Dedifferentiated amniotic fluid mesenchymal stem cell (primary cell): ENCODE data around the gene C6orf52.
"Not testable (repeated sequence)": the region's sequence is repeated elsewhere in the genome, so short reads cannot be mapped to it uniquely, and the experiment has no call there.

Experiments used
- DNase-seq: peaks from one replicate; pipeline ENCODE4 v3.0.0-alpha.2; 2016; ENCODE audit errors: extremely low spot score

The C6orf52 gene

DNA sequence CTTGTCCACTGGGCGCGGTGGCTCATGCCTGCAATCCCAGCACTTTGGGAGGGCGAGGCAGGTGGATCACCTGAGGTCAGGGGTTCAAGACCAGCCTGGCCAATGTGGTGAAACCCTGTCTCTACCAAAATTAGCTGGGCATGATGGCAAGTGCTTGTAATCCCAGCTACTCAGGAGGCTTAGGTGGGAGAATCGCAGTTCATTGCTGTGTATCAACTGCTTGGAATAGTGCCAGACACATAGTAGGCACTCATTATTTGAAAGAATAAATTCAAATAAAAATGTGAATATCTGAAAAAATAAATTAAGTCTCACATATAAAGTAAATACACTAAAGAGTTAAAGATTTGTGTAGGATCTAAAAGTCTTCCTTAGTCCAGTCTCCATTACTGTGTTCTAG, 2.2 kb upstream of the C6orf52 start:
- no peak for DNase-seq

DNA sequence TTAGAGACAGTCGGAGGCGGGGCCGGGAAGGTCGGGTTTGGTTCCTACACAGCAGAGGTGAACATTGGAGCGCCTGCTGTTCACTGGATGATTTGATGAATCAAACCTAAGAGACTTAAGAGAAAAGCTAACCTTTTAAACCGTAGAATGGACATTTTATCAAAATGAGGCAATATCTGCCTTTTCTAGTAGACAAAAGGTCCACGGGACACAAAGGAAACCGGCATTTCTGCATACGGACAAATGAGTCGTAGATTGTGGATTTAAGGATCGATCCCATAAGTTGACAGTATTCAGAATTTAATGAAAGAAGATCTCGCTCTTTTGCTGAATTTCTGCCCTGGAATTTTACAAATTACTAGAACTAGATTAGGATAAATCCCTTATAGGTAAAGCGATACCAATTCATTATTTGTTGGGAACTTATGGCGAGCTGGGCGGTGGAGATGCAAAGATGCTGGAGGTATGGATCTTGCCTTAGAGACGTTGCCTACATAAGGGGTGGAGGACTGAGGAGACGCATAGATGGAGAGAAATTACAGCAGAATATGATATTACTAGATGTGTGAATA, 756 bp upstream of the C6orf52 start:
- no peak for DNase-seq

DNA sequence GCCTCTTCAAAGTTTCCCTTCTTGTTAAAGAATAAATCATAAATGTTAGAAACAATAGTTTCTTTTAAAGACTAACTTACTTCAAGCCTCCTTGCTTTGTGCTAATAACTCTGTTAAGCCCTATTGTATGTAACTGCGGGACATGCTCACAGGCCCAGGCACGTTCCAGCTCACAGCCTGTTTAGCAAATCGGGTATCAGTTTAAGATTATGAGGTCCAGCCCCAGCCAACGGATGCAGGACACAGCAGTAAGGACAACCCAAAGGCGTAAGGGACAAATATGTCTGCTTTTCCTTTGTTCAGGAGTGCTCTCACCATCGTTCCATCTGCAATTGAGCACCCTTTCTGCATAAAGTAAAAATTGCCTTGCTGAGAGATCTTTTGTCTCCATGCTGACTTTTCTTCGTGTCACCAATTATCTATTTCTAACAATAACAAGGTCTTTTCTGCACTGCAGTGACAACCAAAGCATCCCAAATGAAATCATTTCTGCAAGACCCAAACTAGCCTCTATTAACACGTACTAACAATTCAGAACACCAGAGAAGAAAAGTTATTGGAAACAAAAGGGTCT, 1.4 kb downstream of the C6orf52 start:
- DNase-seq: no peak

DNA sequence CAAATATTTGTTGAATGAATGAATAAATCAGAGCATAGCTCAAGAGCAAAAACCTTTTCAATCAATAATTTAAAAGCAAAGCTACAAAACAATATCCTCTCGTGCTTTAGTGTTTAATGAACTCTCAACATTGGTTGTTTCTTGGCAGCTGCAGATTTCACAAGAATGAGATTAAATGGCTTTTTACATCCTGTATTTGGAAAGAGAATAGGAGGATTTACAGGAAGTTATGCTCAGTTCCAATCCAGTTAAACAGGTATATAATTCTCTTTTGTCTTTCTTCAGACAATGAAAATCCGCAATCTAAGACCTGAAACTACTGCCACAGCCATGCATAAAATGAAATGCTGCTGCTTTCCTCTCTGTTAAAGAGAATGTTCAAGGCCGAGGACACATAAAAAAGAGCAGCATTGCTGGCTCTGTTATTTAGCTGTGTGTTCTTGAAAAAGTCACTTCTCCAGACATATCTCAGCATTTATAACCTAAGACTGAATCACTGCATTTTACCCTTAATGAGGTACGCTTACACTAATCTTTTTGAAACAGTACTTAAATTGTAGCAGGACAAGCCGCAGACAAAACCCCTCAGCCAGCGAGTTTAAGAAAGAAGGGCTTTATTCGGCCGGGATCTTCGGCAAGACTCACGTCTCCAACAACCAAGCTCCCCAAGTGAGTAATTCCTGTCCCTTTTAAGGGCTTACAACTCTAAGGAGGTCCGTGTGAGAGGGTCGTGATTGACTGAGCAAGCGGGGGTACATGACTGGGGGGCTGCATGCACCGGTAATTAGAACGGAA, 3.6 kb downstream of the C6orf52 start:
- no peak for DNase-seq

DNA sequence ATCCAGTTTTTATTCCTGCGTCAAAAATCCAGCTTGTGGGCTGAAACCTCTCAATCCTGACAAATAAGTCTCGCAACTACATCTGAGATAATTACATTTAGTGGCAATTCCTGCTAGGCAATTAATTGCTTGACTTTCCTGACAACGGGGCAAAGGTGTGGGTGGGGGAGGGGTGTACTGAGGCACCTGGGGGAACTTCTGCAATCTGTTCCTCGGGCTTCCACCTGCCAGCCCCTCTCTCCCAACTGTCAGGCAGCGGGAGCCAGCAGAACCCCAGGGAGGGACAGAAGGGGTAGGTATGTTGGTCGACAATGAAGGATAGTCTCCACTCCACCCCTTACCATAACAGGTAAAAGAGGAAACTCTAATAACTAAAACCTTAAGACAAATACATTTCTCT, 6.8 kb downstream of the C6orf52 start:
- no peak for DNase-seq

DNA sequence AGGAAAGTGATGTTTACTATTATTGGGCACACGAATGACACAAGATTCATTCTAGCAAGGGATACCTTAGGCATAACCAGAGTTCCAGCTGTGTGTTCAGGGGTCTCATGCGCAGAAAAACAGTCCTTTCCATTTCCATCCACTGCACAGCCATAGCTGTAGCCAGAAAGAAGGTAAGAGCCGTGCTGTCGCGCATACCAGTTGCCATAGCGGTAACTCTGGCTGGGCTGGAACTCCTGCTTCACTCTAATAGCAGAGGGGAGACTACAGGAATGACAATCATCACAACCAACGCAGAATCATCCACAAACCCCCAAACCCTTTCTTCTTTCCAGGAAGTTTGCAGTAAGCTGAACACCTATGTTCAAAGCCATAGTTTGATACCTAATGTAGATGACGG, 7.5 kb downstream of the C6orf52 start:
- DNase-seq: no peak

DNA sequence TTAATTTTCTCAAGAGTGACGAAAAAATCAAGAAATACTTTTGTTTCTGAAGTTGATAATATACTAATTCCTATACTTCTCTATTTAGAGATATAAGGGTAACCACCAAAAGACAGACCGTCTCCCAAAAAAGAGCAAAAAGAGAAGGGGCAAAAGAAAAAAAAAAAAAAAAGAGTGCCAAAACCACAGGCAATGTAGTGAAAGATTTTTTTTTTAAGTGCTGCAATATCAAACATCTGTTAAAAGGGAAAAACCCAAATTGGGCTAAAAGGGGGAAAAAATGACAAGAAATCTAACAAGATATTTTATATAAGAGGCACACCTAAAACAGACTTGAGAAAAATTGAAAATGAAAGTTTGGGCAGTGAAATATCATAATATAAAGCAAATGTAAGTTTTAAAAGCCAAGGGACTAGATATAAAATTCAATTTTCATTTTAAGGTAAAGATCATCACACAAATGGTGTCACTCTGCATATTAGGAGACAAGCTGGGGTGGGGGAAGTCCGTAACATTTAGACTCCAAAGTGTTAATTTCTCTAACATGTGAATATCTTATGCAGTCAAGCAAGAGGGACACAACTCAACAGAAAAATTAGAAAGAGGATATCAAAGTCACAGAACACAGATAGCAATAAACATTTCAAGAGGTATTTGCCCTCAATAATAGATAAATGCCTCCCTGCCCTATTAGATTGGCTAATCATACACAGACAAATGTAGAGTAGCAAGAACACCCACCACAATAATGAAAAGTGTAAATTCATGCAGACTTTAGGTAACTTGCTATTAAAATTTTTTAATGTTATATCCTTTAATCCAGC, 9.1 kb downstream of the C6orf52 start:
- no peak for DNase-seq

DNA sequence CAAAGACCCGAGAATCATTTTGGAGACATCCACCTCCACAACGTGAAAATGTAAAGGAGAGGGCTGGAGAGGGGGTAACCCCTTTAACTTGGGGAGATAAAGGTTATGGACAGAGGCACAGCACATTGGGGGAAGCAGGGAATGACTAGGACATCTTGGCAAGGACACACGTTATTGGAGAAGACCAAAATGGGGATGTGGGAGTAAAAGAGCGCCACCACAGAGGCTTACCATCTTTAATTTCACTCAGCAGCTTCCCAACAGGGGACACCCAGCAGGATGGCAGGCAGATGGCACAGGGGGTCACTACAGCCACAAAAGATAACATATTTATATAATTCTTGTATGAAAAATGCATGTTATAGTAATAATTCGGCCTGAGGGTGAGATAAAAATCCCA, 9.8 kb downstream of the C6orf52 start:
- no peak for DNase-seq

DNA sequence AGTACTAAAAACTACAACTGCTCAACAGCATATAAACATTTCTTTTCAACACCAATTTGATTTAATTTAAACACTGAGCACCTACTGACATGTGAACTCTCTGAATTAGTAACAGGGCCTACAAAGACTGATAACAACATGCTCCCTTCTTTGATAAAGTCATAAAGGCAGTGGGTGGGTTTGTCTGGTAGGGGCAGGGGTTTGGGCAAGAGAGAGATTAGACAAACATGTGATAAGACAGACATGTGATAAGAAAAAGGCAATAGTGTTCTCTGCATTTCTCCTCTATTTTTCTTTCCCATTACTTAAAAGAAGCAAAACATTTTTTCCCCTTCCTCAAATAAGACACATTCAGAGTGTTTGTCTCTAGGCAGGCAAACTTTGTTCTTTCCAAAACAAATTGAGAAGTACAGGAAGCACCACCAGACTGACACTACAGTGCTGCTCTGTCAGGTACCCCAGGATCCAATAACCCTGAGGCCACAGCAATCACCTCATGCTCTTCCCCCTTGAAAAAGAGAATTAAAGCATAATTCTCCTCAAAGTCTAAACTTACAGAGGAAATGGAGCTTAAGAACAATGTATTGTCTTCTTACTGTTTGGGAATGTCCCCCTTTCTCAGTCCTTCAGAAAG, 11.9 kb downstream of the C6orf52 start:
- no peak for DNase-seq

DNA sequence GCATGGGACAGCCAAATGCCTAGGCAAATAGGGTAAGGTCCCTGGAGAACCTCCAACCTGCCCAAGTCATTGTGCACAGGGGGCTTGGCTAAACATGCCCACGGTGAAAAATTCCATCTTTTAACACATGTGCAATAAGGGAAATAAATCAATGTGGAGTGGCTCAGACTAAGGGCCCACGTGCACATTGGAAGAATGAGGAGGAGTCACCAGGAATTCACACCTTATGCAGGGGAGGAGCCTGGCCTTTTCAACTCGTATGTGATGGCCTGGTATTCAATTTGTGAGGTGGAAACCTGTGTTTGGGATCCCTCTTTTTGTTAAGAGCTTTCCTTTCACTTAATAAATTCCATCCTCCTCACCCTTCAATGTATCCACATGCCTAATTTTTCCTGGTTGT, 12.6 kb downstream of the C6orf52 start:
- no peak for DNase-seq

DNA sequence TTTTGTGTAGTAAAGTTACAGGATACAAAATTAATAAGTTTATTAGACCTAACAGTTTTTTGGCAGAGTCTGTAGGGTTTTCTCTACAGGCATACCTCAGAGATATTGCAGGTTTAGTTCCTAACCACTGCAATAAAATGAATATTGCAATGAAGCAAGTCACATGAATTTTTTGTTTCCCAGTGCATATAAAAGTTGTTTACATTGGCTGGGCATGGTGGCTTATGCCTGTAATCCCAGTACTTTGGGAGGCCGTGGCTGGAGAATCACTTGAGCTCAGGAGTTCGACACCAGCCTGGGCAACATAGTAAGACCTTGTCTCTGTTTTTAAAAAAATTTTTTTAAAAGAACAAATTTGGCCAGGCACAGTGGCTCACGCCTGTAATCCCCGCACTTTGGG, 16.0 kb downstream of the C6orf52 start:
- DNase-seq: no peak

DNA sequence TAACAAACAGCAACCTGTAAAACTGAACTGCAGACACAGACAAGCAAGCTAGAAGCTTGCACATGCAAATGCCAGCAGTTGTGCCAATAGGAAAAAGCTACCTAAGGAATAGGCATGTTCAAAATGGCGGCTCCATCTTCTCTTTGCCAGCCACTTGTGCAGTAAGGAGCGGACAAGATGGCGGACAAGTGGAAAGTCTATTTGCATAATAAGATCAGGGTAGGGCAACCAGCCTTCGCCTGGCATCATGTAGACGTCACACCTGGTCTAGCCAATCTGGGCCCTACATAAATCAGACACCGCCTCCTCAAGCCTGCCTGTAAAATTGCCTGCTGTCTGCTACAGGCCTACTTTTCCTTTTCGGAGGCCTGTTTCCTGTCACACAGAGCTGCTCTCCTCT, 18.0 kb downstream of the C6orf52 start:
- no peak for DNase-seq

DNA sequence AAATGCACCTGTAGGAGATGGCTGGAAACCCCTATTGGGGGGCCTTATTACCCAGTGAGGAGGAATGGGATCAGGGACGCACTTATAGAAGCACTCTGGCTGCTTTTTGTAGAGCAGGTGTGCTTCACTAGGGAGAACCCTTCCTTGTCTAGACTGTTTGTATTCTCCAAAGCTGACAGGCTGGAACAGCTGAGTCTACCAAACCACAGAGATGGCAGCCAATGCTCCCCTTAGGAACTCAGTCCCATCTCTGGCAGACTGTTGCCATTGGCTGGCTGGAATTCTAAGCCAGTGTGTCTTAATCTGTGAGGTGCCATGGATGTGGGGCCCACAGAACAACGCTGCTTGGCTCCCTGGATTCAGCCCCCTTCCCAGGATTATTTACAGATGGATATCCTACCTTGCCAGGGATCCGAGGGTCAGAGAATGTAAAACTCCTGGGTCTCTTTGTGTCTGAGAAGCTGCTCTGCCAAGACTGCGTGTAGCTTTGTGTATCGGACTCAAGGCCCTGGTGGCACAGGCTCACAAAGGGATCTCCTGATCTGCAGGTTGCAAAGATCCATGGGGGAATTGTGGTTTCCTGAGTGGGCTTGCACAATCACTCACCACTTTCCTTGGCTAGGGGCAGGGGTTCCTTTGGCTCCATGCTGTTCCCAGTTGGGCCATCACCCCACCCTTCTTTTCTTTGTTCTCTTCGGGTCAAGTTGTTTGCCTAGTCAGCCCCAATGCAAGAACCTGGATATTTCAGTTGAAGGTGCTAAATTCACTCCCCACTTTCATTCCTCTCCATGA, 26.1 kb downstream of the C6orf52 start:
- no peak for DNase-seq

DNA sequence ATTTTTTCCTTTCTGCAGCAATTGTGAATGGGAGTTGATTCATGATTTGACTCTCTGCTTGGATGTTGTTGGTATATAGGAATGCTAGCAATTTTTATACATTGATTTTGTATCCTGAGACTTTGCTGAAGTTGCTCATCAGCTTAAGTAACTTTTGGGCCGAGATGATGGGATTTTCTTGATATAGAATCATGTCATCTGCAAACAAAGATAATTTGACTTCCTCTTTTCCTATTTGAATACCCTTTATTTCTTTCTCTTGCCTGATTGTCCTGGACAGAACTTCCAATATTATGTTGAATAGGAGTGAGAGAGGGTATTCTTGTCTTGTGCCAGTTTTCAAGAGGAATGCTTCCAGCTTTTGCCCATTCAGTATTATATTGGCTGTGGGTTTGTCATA, 28.8 kb downstream of the C6orf52 start:
- not testable (repeated sequence) for DNase-seq

DNA sequence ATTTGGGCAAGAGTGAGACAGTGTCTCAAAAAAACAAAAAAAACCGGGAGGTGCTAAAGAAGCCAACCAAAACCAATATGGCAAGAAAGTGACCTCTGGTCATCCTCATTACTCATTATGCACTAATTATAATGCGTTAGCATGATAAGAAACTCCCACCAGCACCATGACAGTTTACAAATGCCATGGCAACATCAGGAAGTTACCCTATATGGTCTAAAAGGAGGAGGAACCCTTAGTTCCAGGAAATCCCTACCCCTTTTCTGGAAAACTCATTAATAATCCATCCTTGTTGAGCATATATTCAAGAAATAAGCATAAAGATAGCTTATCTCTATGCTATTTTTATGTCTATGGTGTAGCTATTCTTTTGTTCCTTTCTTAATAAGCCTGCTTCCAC, 31.7 kb downstream of the C6orf52 start:
- DNase-seq: no peak

DNA sequence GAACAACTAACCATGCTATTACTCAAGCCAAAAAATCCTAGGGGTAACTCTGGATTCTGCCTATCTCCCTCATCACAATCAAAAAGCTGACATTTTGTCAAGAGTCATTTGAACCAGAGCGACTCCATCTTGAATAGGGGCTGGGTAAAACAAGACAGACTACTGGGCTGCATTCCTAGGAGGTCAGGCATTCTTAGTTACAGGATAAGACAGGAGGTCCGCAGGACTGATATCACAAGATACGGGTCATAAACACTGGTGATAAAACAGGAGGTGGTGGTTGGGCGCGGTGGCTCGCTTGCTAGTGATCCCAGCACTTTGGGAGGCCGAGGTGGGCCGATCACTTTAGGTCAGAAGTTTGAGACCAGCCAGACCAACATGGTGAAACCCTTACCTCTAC, 32.2 kb downstream of the C6orf52 start:
- no peak for DNase-seq

DNA sequence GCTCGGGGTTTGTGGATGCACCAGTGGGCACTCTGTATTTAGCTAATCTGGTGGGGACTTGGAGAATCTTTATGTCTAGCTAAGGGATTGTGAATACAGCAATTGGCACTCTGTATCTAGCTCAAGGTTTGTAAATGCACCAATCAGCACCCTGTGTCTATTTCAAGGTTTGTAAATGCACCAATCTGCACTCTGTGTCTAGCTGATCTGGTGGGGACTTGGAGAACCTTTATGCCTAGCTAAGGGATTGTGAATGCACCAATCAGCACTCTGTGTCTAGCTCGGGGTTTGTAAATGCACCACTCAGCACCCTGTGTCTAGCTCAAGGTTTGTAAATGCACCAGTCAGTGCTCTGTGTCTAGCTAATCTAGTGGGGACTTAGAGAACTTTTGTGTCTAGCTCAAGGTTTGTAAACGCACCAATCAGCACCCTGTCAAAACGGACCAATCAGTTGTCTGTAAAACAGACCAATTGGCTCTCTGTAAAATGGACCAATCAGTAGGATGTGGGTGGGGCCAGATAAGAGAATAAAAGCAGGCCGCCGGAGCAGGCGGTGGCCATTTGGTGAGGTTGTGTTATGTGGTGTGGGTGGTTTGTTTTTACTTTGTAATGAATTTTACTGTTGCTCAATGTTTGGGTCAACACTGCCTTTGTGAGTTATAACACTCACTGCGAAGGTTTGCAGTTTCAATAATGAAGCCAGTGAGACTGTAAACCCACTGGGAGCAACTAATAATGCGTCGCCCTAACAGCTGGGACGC, 33.8 kb downstream of the C6orf52 start:
- not testable (repeated sequence) for DNase-seq

DNA sequence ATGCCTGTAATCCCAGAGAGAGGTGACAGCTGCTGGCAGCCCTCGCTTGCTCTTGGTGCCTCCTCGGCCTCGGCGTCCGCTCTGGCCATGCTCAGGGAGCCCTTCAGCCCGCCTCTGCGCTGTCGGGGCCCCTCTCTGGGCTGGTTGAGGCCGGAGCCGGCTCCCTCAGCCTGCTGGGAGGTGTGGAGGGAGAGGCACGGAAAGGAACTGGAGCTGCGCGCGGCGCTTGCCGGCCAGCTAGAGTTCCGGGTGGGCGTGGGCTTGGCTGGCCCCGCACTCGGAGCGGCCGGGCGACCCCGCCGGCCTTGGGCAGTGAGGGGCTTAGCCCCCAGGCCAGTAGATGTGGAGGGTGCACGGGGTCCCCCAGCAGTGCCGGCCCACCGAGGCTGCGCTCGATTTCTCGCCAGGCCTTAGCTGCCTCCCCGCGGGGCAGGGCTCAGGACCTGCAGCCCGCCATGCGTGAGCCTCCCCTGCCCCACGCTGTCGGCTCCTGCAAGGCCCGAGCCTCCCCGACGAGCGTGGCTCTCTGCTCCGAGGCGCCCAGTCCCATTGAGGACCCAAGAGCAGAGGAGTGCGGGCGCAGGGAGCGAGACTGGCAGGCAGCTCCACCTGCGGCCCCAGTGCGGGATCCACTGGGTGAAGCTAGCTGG, 34.6 kb downstream of the C6orf52 start:
- DNase-seq: no peak

DNA sequence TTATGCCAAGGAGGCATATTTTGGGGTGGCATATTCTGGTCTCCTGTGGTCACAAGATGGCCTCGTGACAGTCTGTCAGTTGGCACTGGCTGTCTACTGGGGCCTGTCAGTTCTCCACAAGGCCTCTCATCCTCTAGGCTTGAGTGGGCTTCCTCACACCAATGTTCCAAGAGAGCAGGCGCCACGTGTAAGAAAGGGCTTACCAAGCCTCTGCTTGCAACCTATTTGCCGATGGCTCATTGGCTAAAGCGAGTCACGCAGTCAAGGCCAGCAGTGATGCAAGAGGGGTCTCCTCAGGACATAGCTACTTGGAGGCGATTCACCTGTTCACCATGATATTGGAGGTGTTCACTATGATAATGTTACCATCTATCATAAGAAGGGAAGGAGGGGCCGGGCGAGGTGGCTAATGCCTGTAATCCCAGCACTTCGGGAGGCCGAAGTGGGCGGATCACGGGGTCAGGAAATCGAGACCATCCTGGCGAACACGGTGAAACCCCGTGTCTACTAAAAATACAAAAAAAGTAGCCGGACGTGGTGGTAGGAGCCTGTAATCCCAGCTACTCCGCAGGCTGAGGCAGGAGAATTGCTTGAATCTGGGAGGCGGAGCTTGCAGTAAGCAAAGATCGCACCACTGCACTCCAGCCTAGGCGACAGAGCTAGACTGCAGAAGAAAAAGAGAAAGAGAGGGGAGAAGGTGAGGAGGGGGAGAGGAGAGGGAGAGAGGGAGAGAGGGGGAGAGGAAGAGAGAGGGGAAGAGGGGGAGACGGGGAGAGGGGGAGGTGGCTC, 35.3 kb downstream of the C6orf52 start:
- DNase-seq: no peak
